Spleen (tissue), 7 donors: ENCODE data around the gene SMG9.

Experiments used
- CTCF ChIP-seq, 11 experiments: fragments of 200-600 bp in 7 of 11; fragments of 450-650 bp in 4 of 11; sonication (generic) in 4 of 11; IDR thresholded peaks in 8 of 11; conservative IDR thresholded peaks in 3 of 11; 1 replicate in 7 of 11; 2 replicates in 4 of 11; pipeline versions ENCODE4 v1.4.0 to v1.8.0; 2016 to 2021; ENCODE audit warnings: antibody characterized with exemption in 11 of 11, inconsistent platforms in 4 of 11, mild to moderate bottlenecking in 1 of 11
- POLR2A ChIP-seq, 3 donors: fragments of 450-650 bp; IDR thresholded peaks; one replicate each; pipeline ENCODE4 v1.5.1; 2017; ENCODE audit warnings: antibody characterized with exemption in 3 of 3, mild to moderate bottlenecking in 1 of 3
- donor health status: DM: no; HTN: no; CAD: no; lungs with moderate emphysema.
- donor health status: DM: no; HTN: no; CAD: no.
- donor health status: DM: no; HTN: no; CAD: no.

- TF ChIP-seq CTCF (IDR thresholded peaks at IDR 0.05 in 8 of 11, conservative IDR thresholded peaks at IDR 0.05 in 3 of 11) (no peak), POLR2A (IDR thresholded peaks at IDR 0.05) (no peak)
Observed at GRCh38 chr19:43782311-43782660, 27.5 kb upstream of the SMG9 start.
